Stimulated activated CD4-positive, alpha-beta T cell treated with anti-CD3 and anti-CD28 coated beads, Interleukin-1b, Interleukin-23, amount 100 ng/mL, for 48 hours (primary cell): ENCODE data around the gene TSPAN2.
"Not testable (repeated sequence)": the region's sequence is repeated elsewhere in the genome, so short reads cannot be mapped to it uniquely, and the experiment has no call there.

Source experiments
- DNase-seq: peaks from one replicate; pipeline ENCODE4 v3.0.0-alpha.2; 2020

The TSPAN2 gene

GRCh38 chr1:115031595-115031994, 57.7 kb downstream of the TSPAN2 start:
- DNase-seq: no peak

GRCh38 chr1:115029526-115029925, 59.8 kb downstream of the TSPAN2 start, which contains the start of gene TSHB:
TSHB (plus strand) TSS chr1:115029826; CDS start chr1:115033363, 3,537 bp downstream.
- DNase-seq: no peak

GRCh38 chr1:115023593-115023992, 65.7 kb downstream of the TSPAN2 start:
- no peak for DNase-seq

GRCh38 chr1:115021145-115021544, 68.2 kb downstream of the TSPAN2 start:
- DNase-seq: no peak

- DNase-seq: not testable (repeated sequence)
These were observed 69.8 kb downstream of the TSPAN2 start for GRCh38 chr1:115019549-115019948.

GRCh38 chr1:115013792-115014191, 75.5 kb downstream of the TSPAN2 start:
- DNase-seq: no peak

GRCh38 chr1:115012434-115012833, 76.9 kb downstream of the TSPAN2 start:
- DNase-seq: no peak

GRCh38 chr1:115012006-115012405, 77.3 kb downstream of the TSPAN2 start:
- no peak for DNase-seq

GRCh38 chr1:115006191-115006590, 83.1 kb downstream of the TSPAN2 start:
- DNase-seq: no peak
